MM.1S (cell line): ENCODE data around the gene RAPGEF6.
A peak's percentile ranks its signal among the peaks of the same experiment; 100 is the strongest.

Experiments
- DNase-seq: peaks from one replicate; pipeline ENCODE4 v3.0.0-alpha.2; 2015
- H2AFZ ChIP-seq: fragments of 300-600 bp; sonication (generic); 2 replicates; pipeline ENCODE4 v1.6.0; 2016; ENCODE audit warnings: antibody characterized with exemption, low read length
- H3F3A ChIP-seq: fragments of 300-600 bp; sonication (generic); 2 replicates; pipeline ENCODE4 v1.6.1; 2016; ENCODE audit warnings: mild to moderate bottlenecking, antibody characterized with exemption, low read length, moderate library complexity, mixed read lengths; ENCODE audit not compliant: insufficient read depth
- H3K27ac ChIP-seq: fragments of 300-600 bp; sonication (generic); 2 replicates; pipeline ENCODE4 v1.5.1; 2016; ENCODE audit warnings: mild to moderate bottlenecking, low read length
- H3K27me3 ChIP-seq: fragments of 300-600 bp; sonication (generic); replicated peaks from 2 replicates; pipeline ENCODE4 v1.6.0; 2016; ENCODE audit warnings: low read length; ENCODE audit not compliant: insufficient read depth
- H3K36me3 ChIP-seq: fragments of 300-600 bp; sonication (generic); replicated peaks from 2 replicates; pipeline ENCODE4 v1.6.1; 2016; ENCODE audit warnings: mild to moderate bottlenecking, low read length, mixed read lengths; ENCODE audit not compliant: insufficient read depth
- H3K4me1 ChIP-seq: fragments of 300-600 bp; sonication (generic); 2 replicates; pipeline ENCODE4 v1.6.1; 2016; ENCODE audit warnings: low read length, mixed read lengths
- H3K4me2 ChIP-seq: fragments of 300-600 bp; sonication (generic); 2 replicates; pipeline ENCODE4 v1.6.0; 2016; ENCODE audit warnings: low read depth, low read length
- H3K4me3 ChIP-seq: fragments of 300-600 bp; sonication (generic); 2 replicates; pipeline ENCODE4 v1.5.1; 2016; ENCODE audit warnings: low read length, mixed read lengths
- H3K79me2 ChIP-seq: fragments of 300-600 bp; sonication (generic); 2 replicates; pipeline ENCODE4 v1.6.1; 2016; ENCODE audit warnings: mixed run types, low read length, mixed read lengths
- H3K9ac ChIP-seq: fragments of 300-600 bp; sonication (generic); 2 replicates; pipeline ENCODE4 v1.6.1; 2016; ENCODE audit warnings: low read length, mixed read lengths
- H3K9me2 ChIP-seq: fragments of 300-600 bp; sonication (generic); replicated peaks from 2 replicates; pipeline ENCODE4 v1.6.1; 2016; ENCODE audit warnings: mild to moderate bottlenecking, low read length, mixed read lengths; ENCODE audit not compliant: insufficient read depth
- H3K9me3 ChIP-seq: fragments of 300-600 bp; sonication (generic); replicated peaks from 2 replicates; pipeline ENCODE4 v1.6.1; 2016; ENCODE audit warnings: mild to moderate bottlenecking, low read length, mixed read lengths; ENCODE audit not compliant: insufficient read depth
- H4K20me1 ChIP-seq: fragments of 300-600 bp; sonication (generic); 2 replicates; pipeline ENCODE4 v1.6.1; 2016; ENCODE audit warnings: mild to moderate bottlenecking, low read length, moderate library complexity, mixed read lengths; ENCODE audit not compliant: insufficient read depth
- EZH2 ChIP-seq: fragments of 300-600 bp; sonication (generic); optimal IDR thresholded peaks from 2 replicates; pipeline ENCODE3; 2017; ENCODE audit warnings: low read depth, mild to moderate bottlenecking, antibody characterized with exemption, low read length, mixed read lengths
- EZH2phosphoT487 ChIP-seq: fragments of 300-600 bp; sonication (generic); IDR thresholded peaks from 2 replicates; pipeline ENCODE4 v1.6.1; 2018; ENCODE audit warnings: antibody characterized with exemption, low read length
- TF ChIP-seq, protein P1 (sequence below): fragments of 300-600 bp; sonication (generic); IDR thresholded peaks from 2 replicates; pipeline ENCODE4 v1.5.1; 2016; ENCODE audit warnings: antibody characterized with exemption, low read length, mixed read lengths

RAPGEF6 gene

DNA sequence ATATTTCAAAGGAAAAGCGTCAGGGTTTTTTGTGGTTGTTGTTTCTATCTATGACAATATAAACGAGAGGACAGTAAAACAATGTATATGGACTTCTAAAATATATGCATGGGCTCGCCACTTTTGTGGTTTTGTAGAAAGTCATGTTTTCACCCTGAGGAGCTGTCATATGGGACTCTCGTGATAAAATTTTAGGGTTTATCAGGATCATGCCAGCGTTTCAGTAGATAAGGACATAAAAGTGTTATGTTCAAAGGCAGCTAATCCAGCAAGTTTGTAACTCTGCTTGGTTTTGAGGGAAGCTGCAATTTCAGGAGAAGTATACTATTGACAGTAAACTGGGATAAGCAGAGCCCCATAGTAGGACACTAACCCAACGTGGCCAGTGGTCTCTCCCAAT, 250.9 kb downstream of the RAPGEF6 start:
- peaks cover 41% of the 10 kb centered on the region for H3F3A ChIP-seq
- H3K4me2 ChIP-seq: no peak overlapping the region
- peaks cover 74% of the 10 kb centered on the region for H3K79me2 ChIP-seq
- no peak overlapping the region for H3K9ac ChIP-seq
- H3K4me1 ChIP-seq: peaks cover 50% of the 10 kb centered on the region
- H3K4me3 ChIP-seq: no peak overlapping the region
- H4K20me1 ChIP-seq: no peaks in the 10 kb centered on the region
- H3K27ac ChIP-seq: no peak overlapping the region
- no peaks in the 10 kb centered on the region for H3K9me2 ChIP-seq
- H2AFZ ChIP-seq: no peak overlapping the region
- peaks cover 5% of the 10 kb centered on the region; the same call in 1 of the 2 replicates for H3K36me3 ChIP-seq
- no peaks in the 10 kb centered on the region for H3K9me3 ChIP-seq
- H3K27me3 ChIP-seq: no peaks in the 10 kb centered on the region
- no peak for DNase-seq
- TF ChIP-seq EZH2phosphoT487: no peak
- TF ChIP-seq EZH2: no peak
- TF ChIP-seq, protein P1, sequence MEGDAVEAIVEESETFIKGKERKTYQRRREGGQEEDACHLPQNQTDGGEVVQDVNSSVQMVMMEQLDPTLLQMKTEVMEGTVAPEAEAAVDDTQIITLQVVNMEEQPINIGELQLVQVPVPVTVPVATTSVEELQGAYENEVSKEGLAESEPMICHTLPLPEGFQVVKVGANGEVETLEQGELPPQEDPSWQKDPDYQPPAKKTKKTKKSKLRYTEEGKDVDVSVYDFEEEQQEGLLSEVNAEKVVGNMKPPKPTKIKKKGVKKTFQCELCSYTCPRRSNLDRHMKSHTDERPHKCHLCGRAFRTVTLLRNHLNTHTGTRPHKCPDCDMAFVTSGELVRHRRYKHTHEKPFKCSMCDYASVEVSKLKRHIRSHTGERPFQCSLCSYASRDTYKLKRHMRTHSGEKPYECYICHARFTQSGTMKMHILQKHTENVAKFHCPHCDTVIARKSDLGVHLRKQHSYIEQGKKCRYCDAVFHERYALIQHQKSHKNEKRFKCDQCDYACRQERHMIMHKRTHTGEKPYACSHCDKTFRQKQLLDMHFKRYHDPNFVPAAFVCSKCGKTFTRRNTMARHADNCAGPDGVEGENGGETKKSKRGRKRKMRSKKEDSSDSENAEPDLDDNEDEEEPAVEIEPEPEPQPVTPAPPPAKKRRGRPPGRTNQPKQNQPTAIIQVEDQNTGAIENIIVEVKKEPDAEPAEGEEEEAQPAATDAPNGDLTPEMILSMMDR: no peak

DNA sequence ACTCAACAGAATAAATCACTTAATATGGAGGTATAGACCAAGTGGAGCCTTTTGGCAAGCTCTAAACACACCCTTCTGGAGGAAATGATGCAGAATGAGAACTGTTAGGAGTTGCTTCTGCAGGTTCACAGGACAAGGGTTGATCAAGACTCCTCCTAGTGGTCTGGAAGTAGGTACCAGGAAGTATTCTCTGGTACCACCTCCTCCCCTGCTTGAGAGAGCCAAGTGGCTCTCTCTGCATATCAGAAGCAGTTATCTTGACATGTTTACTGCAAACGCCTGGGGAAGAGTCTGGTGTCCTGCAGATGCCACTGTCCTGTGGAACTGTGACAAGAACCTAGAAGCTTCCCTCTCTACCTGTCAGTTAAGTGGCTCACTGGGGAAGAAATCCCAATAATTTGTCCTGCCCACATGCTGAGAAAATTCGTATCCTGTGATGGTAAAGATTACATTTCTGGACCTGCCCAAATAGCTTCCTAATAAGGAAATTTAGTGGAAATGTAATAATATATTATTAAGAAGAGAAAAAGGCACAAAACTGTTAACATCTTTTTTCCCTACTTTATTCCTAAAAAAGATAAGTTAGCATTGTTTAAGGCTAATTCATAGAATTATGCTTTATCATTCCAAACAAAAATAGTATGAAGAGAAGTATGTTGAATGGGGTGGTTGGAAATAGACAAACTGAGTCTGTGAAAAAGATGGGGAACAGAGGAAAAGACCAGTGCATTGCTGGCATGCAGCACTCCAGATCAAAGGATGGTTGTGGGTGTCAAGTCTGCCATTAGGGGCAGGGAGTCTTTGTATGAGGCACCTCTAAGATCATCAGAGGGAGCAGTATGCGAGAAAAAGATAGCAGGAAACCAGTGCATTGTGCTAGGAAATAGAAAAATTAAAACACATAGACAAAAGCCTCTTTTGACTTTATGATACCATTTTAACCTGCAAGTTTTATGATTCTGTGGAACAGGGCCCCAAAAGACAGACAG, 252.3 kb downstream of the RAPGEF6 start:
- Histone ChIP-seq H3K4me2 (peak overlapping the region; percentile 71), H3K79me2 (peaks cover 68% of the 10 kb centered on the region), H3K36me3 (peaks cover 5% of the 10 kb centered on the region; the same call in 1 of the 2 replicates), H3K9me3 (no peaks in the 10 kb centered on the region), H3K4me3 (peak overlapping the region; percentile 23), H4K20me1 (no peaks in the 10 kb centered on the region), H3K9ac (peak overlapping the region; percentile 60; the same call in 1 of the 2 replicates), H3K27me3 (no peaks in the 10 kb centered on the region), H3K4me1 (peaks cover 65% of the 10 kb centered on the region), H3F3A (peaks cover 56% of the 10 kb centered on the region), H3K27ac (peak overlapping the region; percentile 93), H3K9me2 (no peaks in the 10 kb centered on the region), H2AFZ (no peak overlapping the region)
- TF ChIP-seq, protein P1: peak; percentile 79
- TF ChIP-seq EZH2phosphoT487 (no peak), EZH2 (no peak)
- peak; percentile 87 for DNase-seq

DNA sequence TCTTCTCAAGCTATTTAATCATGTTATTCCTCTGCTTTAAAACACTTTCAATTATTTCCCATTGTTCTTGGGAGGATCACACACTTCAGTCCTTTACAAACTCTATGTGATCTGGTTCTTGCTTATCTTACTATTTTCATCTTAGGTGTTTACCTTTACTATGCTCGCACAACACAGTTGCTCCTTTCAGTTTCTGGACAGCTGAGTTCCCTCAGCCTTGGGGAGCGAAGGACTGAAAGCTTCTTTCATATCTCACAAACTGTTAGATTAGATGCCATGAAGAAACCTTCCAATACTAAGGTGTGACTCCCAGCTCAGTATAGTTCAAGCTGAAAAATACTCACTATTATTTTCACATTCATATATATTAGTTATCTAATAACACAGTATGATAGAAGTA, 253.3 kb downstream of the RAPGEF6 start:
- Histone ChIP-seq H2AFZ (no peak overlapping the region), H3F3A (peaks cover 61% of the 10 kb centered on the region), H3K9me3 (no peaks in the 10 kb centered on the region), H3K4me3 (peak overlapping the region; percentile 23), H3K4me2 (peak overlapping the region; percentile 71), H3K79me2 (peaks cover 69% of the 10 kb centered on the region), H3K27ac (peak overlapping the region; percentile 93), H3K4me1 (peaks cover 69% of the 10 kb centered on the region), H3K36me3 (peaks cover 5% of the 10 kb centered on the region; the same call in 1 of the 2 replicates), H3K27me3 (no peaks in the 10 kb centered on the region), H3K9me2 (no peaks in the 10 kb centered on the region), H3K9ac (peak overlapping the region; percentile 60; the same call in 1 of the 2 replicates), H4K20me1 (no peaks in the 10 kb centered on the region)
- DNase-seq: peak; percentile 86
- TF ChIP-seq EZH2phosphoT487 (no peak), EZH2 (no peak)
- TF ChIP-seq, protein P1: no peak
